B cell (primary cell): Measurements from ENCODE around the gene MBTPS1. TPM values are rescaled to one million over a fixed set of nuclear protein-coding genes. Genes with fewer than 3 reads are reported as not detected.

Experiments
- ATAC-seq: fragments of 200-7000 bp; cut with Tn5 transposase; one replicate; pipeline ENCODE4 v1.10.0; 2021; ENCODE audit warnings: low read depth, mild to moderate bottlenecking, moderate number of reproducible peaks, moderate library complexity
- CTCF ChIA-PET: fragments of 350-600 bp; sonication (Branson Sonifier 250); formaldehyde crosslinking; loops from one replicate; lab custom pipeline; 2021; ENCODE audit warnings: antibody characterized with exemption, inconsistent platforms; lab: Charles Lee
- POLR2A ChIA-PET: fragments of 350-600 bp; sonication (Branson Sonifier 250); formaldehyde crosslinking; loops from one replicate; lab custom pipeline; 2021; ENCODE audit warnings: antibody characterized with exemption; lab: Charles Lee
- DNase-seq: peaks from one replicate; pipeline ENCODE4 v3.0.0; 2013
- H2AFZ ChIP-seq: 2 replicates; pipeline ENCODE4 v1.6.1; 2012; ENCODE audit warnings: mild to moderate bottlenecking, low read depth, low read length; ENCODE audit not compliant: insufficient read depth, poor library complexity, severe bottlenecking
- H3K27ac ChIP-seq, 2 donors: 1 replicate in 1 of 2; 2 replicates in 1 of 2; pipeline ENCODE4 v1.5.1; 2012 to 2013; ENCODE audit warnings: low read length in 2 of 2, mild to moderate bottlenecking in 2 of 2, moderate library complexity in 1 of 2
- H3K27me3 ChIP-seq, 4 experiments: fragments of 200-600 bp in 1 of 4; sonication (generic) in 1 of 4; replicated peaks in 1 of 4; 1 replicate in 2 of 4; 2 replicates in 2 of 4; pipeline versions ENCODE4 v1.6.1 to v1.7.0; 2013 to 2016; ENCODE audit warnings: low read length in 3 of 4, mild to moderate bottlenecking in 2 of 4, mixed read lengths in 1 of 4, moderate library complexity in 1 of 4; ENCODE audit not compliant: insufficient read depth in 4 of 4, control insufficient read depth in 3 of 4; ENCODE audit errors: control extremely low read depth in 1 of 4
- H3K36me3 ChIP-seq, 2 experiments: replicated peaks in 1 of 2; 1 replicate in 1 of 2; 2 replicates in 1 of 2; pipeline versions ENCODE4 v1.6.1 to v1.7.1; 2013; ENCODE audit warnings: low read length in 1 of 2; ENCODE audit not compliant: insufficient read depth in 2 of 2, control insufficient read depth in 1 of 2; ENCODE audit errors: control extremely low read depth in 1 of 2, extremely low read depth in 1 of 2
- H3K4me1 ChIP-seq, 2 donors: fragments of 200-600 bp in 1 of 2; sonication (generic) in 1 of 2; 1 replicate in 1 of 2; 2 replicates in 1 of 2; pipeline versions ENCODE4 v1.5.1 to v1.6.1; 2013 to 2017; ENCODE audit warnings: low read length in 2 of 2; ENCODE audit not compliant: control insufficient read depth in 2 of 2, insufficient read depth in 2 of 2
- H3K4me2 ChIP-seq: replicated peaks from 2 replicates; pipeline ENCODE3; 2012; ENCODE audit warnings: mild to moderate bottlenecking, low read depth, low read length; ENCODE audit not compliant: poor library complexity, severe bottlenecking
- H3K4me3 ChIP-seq, 5 experiments: fragments of 200-600 bp in 1 of 5; sonication (generic) in 1 of 5; 1 replicate in 3 of 5; 2 replicates in 2 of 5; pipeline versions ENCODE4 v1.5.1 to v1.7.0; 2011 to 2016; ENCODE audit warnings: low read length in 4 of 5, mild to moderate bottlenecking in 4 of 5, low read depth in 2 of 5, control low read depth in 1 of 5, moderate library complexity in 1 of 5; ENCODE audit not compliant: insufficient read depth in 1 of 5; ENCODE audit errors: control extremely low read depth in 1 of 5, extremely low read depth in 1 of 5
- H3K79me2 ChIP-seq: fragments of 200-600 bp; sonication (generic); one replicate; pipeline ENCODE4 v1.6.0; 2016; ENCODE audit warnings: low read length; ENCODE audit not compliant: control insufficient read depth, insufficient read depth
- H3K9ac ChIP-seq: fragments of 200-600 bp; sonication (generic); 2 replicates; pipeline ENCODE4 v1.6.1; 2017; ENCODE audit warnings: mild to moderate bottlenecking, low read length, moderate library complexity
- H3K9me3 ChIP-seq, 3 donors: one replicate each; pipeline versions ENCODE4 v1.6.1 to v1.7.1; 2013; ENCODE audit warnings: low read length in 2 of 3; ENCODE audit not compliant: control insufficient read depth in 2 of 3, insufficient read depth in 1 of 3; ENCODE audit errors: control extremely low read depth in 1 of 3
- H4K20me1 ChIP-seq: 2 replicates; pipeline ENCODE4 v1.6.0; 2012; ENCODE audit warnings: mild to moderate bottlenecking, low read length; ENCODE audit not compliant: insufficient read depth, control insufficient read depth, poor library complexity, severe bottlenecking
- H3K27ac Mint-ChIP-seq: one replicate; pipeline ENCODE4 v1.8.0; 2021; ENCODE audit warnings: mixed read lengths
- H3K27me3 Mint-ChIP-seq: one replicate; pipeline ENCODE4 v1.8.0; 2021; ENCODE audit warnings: mixed read lengths
- H3K4me1 Mint-ChIP-seq: one replicate; pipeline ENCODE4 v1.8.0; 2021; ENCODE audit warnings: mixed read lengths
- H3K4me3 Mint-ChIP-seq: one replicate; pipeline ENCODE4 v1.8.0; 2021; ENCODE audit warnings: mixed read lengths
- H3K9me3 Mint-ChIP-seq: one replicate; pipeline ENCODE4 v1.8.0; 2022; ENCODE audit warnings: mixed read lengths; ENCODE audit not compliant: insufficient read depth
- EZH2 ChIP-seq: IDR thresholded peaks from 2 replicates; pipeline ENCODE4 v1.6.1; 2012; ENCODE audit warnings: borderline replicate concordance, low read depth, mild to moderate bottlenecking, moderate library complexity, low read length; ENCODE audit not compliant: insufficient read depth, poor library complexity, severe bottlenecking
- WGBS: methylation state at CpG from one replicate; pipeline ENCODE4 v1.1.5; 2013; ENCODE audit warnings: missing lambda C conversion rate; ENCODE audit not compliant: insufficient coverage; 5-methylcytosine and 5-hydroxymethylcytosine counted together
- intact Hi-C: fragments of 100-400 bp; cut with micrococcal nuclease; formaldehyde crosslinking; loops from one replicate; pipeline ENCODE4 v1.10.0; 2022
- polyA plus RNA-seq: library from polyadenylated mRNA; depleted of rRNA; stranded (reverse); fragments of >200 nt; gene quantifications from 2 replicates; pipeline ENCODE4 v1.2.3, GENCODE V29; 2012
- total RNA-seq, 2 donors: library from RNA; stranded (reverse); fragments of 120-200 nt in 1 of 2; gene quantifications; 1 replicate in 1 of 2; 2 replicates in 1 of 2; pipeline versions ENCODE4 v1.2.3 to v1.2.4, GENCODE V29; 2013 to 2022
- TF ChIP-seq, protein P1 (sequence below): fragments of 200-600 bp; IDR thresholded peaks from one replicate; pipeline ENCODE4 v1.8.0; 2022; ENCODE audit warnings: antibody characterized with exemption, mild to moderate bottlenecking

The MBTPS1 gene
- total and polyA plus RNA-seq, 2 donors (not counting 1 experiment from before 2014, with no cell fraction given): 85.9 to 120 TPM

DNA sequence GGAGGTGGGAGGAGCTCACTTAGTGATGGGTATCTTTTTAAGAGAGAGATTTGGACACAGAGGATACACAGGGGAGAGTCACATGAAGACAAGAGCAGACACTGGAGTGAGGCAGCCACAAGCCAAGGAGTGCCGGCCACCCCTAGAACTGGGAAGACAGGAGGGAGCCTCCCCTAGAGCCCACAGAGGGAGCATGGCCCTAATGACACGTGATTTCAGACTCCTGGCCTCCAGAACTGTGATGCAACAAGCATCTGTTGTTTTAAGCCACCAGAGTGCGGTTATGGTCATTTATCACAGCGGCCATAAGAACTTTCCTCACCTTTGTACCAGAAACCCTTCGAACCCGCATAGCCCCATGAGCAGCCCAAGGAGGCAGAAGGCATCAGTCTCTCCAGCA lies 107.5 kb downstream of the MBTPS1 start:
- DNase-seq (no peak), ATAC-seq (no peak)
- POLR2A ChIA-PET: no interaction called here
- Histone ChIP-seq H3K9ac (no peak overlapping the region), H3K4me1 (peaks cover under 1 to 6% of the 10 kb centered on the region in 2 donors), H3K27ac (no peak overlapping the region), H2AFZ (no peak overlapping the region), H3K79me2 (no peaks in the 10 kb centered on the region), H3K36me3 (no peaks in the 10 kb centered on the region), H3K4me2 (no peak overlapping the region), H4K20me1 (no peaks in the 10 kb centered on the region), H3K9me3 (peaks cover 0 to 8% (median 0%) of the 10 kb centered on the region in 3 donors), H3K27me3 (no peaks in the 10 kb centered on the region), H3K4me3 (no peak overlapping the region)
- no peak for TF ChIP-seq EZH2
- TF ChIP-seq, protein P1, sequence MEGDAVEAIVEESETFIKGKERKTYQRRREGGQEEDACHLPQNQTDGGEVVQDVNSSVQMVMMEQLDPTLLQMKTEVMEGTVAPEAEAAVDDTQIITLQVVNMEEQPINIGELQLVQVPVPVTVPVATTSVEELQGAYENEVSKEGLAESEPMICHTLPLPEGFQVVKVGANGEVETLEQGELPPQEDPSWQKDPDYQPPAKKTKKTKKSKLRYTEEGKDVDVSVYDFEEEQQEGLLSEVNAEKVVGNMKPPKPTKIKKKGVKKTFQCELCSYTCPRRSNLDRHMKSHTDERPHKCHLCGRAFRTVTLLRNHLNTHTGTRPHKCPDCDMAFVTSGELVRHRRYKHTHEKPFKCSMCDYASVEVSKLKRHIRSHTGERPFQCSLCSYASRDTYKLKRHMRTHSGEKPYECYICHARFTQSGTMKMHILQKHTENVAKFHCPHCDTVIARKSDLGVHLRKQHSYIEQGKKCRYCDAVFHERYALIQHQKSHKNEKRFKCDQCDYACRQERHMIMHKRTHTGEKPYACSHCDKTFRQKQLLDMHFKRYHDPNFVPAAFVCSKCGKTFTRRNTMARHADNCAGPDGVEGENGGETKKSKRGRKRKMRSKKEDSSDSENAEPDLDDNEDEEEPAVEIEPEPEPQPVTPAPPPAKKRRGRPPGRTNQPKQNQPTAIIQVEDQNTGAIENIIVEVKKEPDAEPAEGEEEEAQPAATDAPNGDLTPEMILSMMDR: no peak
- Mint-ChIP-seq H3K27ac (no peak overlapping the region), H3K27me3 (peaks cover 13% of the 10 kb centered on the region), H3K9me3 (no peaks in the 10 kb centered on the region), H3K4me1 (no peaks in the 10 kb centered on the region), H3K4me3 (no peak overlapping the region)
- 94% methylated on average over 6 of the region's 6 CpGs for WGBS
- intact Hi-C loops: no loop called here
- CTCF ChIA-PET: no interaction called here

DNA sequence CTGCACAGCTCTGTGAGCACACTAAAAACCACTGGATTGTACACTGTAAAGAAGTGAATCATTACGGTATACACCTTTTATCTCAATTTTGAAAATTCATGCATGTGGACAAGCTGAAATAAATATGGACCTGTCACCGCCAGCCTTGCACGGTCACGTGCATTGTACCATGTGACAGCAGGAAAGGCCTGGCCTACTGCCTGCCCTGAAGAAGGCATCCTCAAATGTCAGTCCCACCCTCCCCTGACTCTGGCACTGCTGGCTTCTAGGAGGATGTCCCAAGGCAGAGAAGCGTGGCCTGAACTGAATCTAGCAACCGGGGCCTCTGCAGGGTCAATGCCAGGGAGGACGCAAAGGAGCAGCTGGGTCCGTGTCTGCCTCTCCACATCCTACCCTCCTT lies 108.8 kb downstream of the MBTPS1 start:
- no peak overlapping the region for H3K27ac Mint-ChIP-seq
- Histone ChIP-seq H3K4me2 (no peak overlapping the region), H3K9ac (no peak overlapping the region), H3K27me3 (no peaks in the 10 kb centered on the region), H3K27ac (no peak overlapping the region), H3K79me2 (no peaks in the 10 kb centered on the region), H4K20me1 (no peaks in the 10 kb centered on the region), H3K4me3 (no peak overlapping the region), H3K36me3 (no peaks in the 10 kb centered on the region), H2AFZ (no peak overlapping the region), H3K9me3 (no peaks in the 10 kb centered on the region), H3K4me1 (no peaks in the 10 kb centered on the region)
- WGBS: 63% methylated on average over 4 of the region's 8 CpGs
- CTCF ChIA-PET: no interaction called here
- TF ChIP-seq EZH2: no peak
- TF ChIP-seq, protein P1: no peak
- DNase-seq: no peak
- no peaks in the 10 kb centered on the region for H3K9me3 Mint-ChIP-seq
- POLR2A ChIA-PET: interaction anchor here (0.6 kb wide), 1 partner anchor 1302 kb away, joined by 6 read pairs; no protein-coding TSS in a partner anchor
- H3K4me3 Mint-ChIP-seq: no peak overlapping the region
- H3K27me3 Mint-ChIP-seq: peaks cover 13% of the 10 kb centered on the region
- intact Hi-C loops: no loop called here
- no peaks in the 10 kb centered on the region for H3K4me1 Mint-ChIP-seq
- no peak for ATAC-seq
